Measurements from ENCODE around the gene TIPARP.

Gene TIPARP

GRCh38 chr3:156716105-156716862 is 41.9 kb downstream of the TIPARP start:
- H3K36me3 ChIP-seq: no peaks in the 10 kb centered on the region
- no peak for TF ChIP-seq CTCF (IDR thresholded peaks at IDR 0.05; ENCODE audit: low read depth, low read length)
- H3K9me3 ChIP-seq: no peaks in the 10 kb centered on the region
- no peaks in the 10 kb centered on the region for H3K4me1 ChIP-seq
- no peaks in the 10 kb centered on the region for H3K27me3 ChIP-seq
- no peak for DNase-seq
- H3K4me3 ChIP-seq (ENCODE audit: low read depth, low read length): no peak overlapping the region

GRCh38 chr3:156718622-156719306 is 44.4 kb downstream of the TIPARP start:
- Histone ChIP-seq H3K4me1 (no peaks in the 10 kb centered on the region), H3K27me3 (no peaks in the 10 kb centered on the region), H3K4me3 (ENCODE audit: low read depth, low read length) (no peak overlapping the region), H3K36me3 (no peaks in the 10 kb centered on the region), H3K9me3 (no peaks in the 10 kb centered on the region)
- TF ChIP-seq CTCF (IDR thresholded peaks at IDR 0.05; ENCODE audit: low read depth, low read length): no peak
- DNase-seq: no peak

- no peaks in the 10 kb centered on the region for H3K27me3 ChIP-seq
- no peak for TF ChIP-seq CTCF (IDR thresholded peaks at IDR 0.05; ENCODE audit: low read depth, low read length)
- no peaks in the 10 kb centered on the region for H3K4me1 ChIP-seq
- H3K9me3 ChIP-seq: no peaks in the 10 kb centered on the region
- H3K4me3 ChIP-seq (ENCODE audit: low read depth, low read length): no peak overlapping the region
- no peaks in the 10 kb centered on the region for H3K36me3 ChIP-seq
- DNase-seq: no peak
Observed at GRCh38 chr3:156720826-156721225, 46.4 kb downstream of the TIPARP start.

- no peak for TF ChIP-seq CTCF (IDR thresholded peaks at IDR 0.05; ENCODE audit: low read depth, low read length)
- Histone ChIP-seq H3K9me3 (no peaks in the 10 kb centered on the region), H3K4me3 (ENCODE audit: low read depth, low read length) (no peak overlapping the region)
Observed at GRCh38 chr3:156721687-156722618, 47.6 kb downstream of the TIPARP start.

GRCh38 chr3:156723182-156723619 is 48.8 kb downstream of the TIPARP start:
- Histone ChIP-seq H3K36me3 (no peaks in the 10 kb centered on the region), H3K27me3 (no peaks in the 10 kb centered on the region), H3K4me3 (ENCODE audit: low read depth, low read length) (no peak overlapping the region), H3K4me1 (no peaks in the 10 kb centered on the region), H3K9me3 (no peaks in the 10 kb centered on the region)
- DNase-seq: no peak
- no peak for TF ChIP-seq CTCF (IDR thresholded peaks at IDR 0.05; ENCODE audit: low read depth, low read length)

More at GRCh38 chr3:156721687-156722618, 47.6 kb downstream of the TIPARP start:
- Histone ChIP-seq H3K36me3 (no peaks in the 10 kb centered on the region), H3K27me3 (no peaks in the 10 kb centered on the region), H3K4me1 (no peaks in the 10 kb centered on the region)
- DNase-seq: no peak

Data from BE2C (cell line).